ENCODE measurements around the gene SLC22A8.
A peak's percentile ranks its signal among the peaks of the same experiment; 100 is the strongest.
"Not testable (repeated sequence)": the region's sequence is repeated elsewhere in the genome, so short reads cannot be mapped to it uniquely, and the experiment has no call there.

SLC22A8 gene

GRCh38 chr11:63015521-63016215 is at the start of gene SLC22A8:
Gene SLC22A8, minus strand, starts transcription at chr11:63015841. Its CDS starts 883 bp downstream, at chr11:63014958.
- in situ Hi-C loops (cut with MboI; ENCODE audit: low sequenced_read_pairs): no loop called here
- DNase-seq (ENCODE audit: low spot score in 2 of 2): no peak
- H3K9me3 ChIP-seq: no peaks in the 10 kb centered on the region
- no peaks in the 10 kb centered on the region for H3K36me3 ChIP-seq (replicated peaks)
- H3K4me3 ChIP-seq: no peak within 1 kb of the TSS
- 0 out of 2 replicates have a peak, but pooled peaks cover 3% of the 10 kb centered on the region for H3K27me3 ChIP-seq (ENCODE audit: low read depth)
- no peaks in the 10 kb centered on the region for H3K4me1 ChIP-seq

DNA sequence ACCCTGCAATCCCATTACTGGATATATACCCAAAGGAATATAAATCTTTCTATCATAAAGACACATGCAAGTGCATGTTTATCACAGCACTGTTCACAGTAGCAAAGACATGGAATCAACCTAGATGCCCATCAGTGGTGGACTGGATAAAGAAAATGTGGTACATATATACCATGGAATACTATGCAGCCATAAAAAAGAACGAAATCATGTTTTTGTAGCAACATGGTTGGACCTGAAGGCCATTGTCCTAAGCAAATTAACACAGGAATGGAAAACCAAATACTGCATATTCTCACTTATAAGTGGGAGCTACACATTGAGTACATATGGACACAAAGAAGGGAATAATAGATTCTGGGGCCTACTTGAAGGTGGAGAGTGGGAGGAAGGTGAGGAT is 30.6 kb upstream of the SLC22A8 start:
- not testable (repeated sequence) for H3K27me3 ChIP-seq (ENCODE audit: low read depth); H3K36me3 ChIP-seq (replicated peaks)

DNA sequence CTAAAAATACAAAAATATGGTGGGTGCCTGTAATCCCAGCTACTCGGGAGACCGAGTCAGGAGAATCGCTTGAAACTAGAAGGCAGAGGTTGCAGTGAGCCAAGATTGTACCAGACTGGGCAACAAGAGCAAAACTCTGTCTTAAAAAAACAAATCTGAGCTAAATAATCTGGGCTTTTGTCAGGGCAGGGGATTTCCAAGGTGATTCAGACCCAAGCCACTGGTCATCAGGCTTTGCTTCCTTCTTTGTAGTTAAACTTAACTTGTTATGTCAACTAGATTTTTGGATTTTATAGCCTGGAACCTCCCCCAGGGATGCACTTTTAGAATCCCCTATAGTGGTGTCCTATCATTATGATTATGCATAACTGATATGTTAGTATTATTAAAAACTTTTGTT is 27.0 kb upstream of the SLC22A8 start:
- H3K4me3 ChIP-seq: no peak overlapping the region
- in situ Hi-C loops (cut with MboI; ENCODE audit: low sequenced_read_pairs): loop anchor here (25.0 kb wide), 2 partner anchors 170 to 595 kb away; no protein-coding TSS in a partner anchor
- H3K27me3 ChIP-seq (ENCODE audit: low read depth): no peaks in the 10 kb centered on the region
- no peaks in the 10 kb centered on the region for H3K9me3 ChIP-seq
- no peaks in the 10 kb centered on the region for H3K4me1 ChIP-seq
- no peaks in the 10 kb centered on the region for H3K36me3 ChIP-seq (replicated peaks)
- no peak for DNase-seq (ENCODE audit: low spot score in 2 of 2)

More for the DNA sequence above, 30.6 kb upstream of the SLC22A8 start:
- DNase-seq (ENCODE audit: low spot score in 2 of 2); H3K4me3 ChIP-seq; H3K4me1 ChIP-seq; H3K9me3 ChIP-seq: not testable (repeated sequence)
- in situ Hi-C loops (cut with MboI; ENCODE audit: low sequenced_read_pairs): loop anchor here (25.0 kb wide), 2 partner anchors 166 to 591 kb away; no protein-coding TSS in a partner anchor

GRCh38 chr11:63032457-63032856 is 16.8 kb upstream of the SLC22A8 start:
- Histone ChIP-seq H3K4me3 (no peak overlapping the region), H3K27me3 (ENCODE audit: low read depth) (peaks cover 5% of the 10 kb centered on the region; the same call in 1 of the 2 replicates), H3K4me1 (no peaks in the 10 kb centered on the region), H3K9me3 (no peaks in the 10 kb centered on the region), H3K36me3 (replicated peaks) (no peaks in the 10 kb centered on the region)
- in situ Hi-C loops (cut with MboI; ENCODE audit: low sequenced_read_pairs): loop anchor here (25.0 kb wide), 2 partner anchors 180 to 605 kb away; no protein-coding TSS in a partner anchor
- DNase-seq (ENCODE audit: low spot score in 2 of 2): no peak

DNA sequence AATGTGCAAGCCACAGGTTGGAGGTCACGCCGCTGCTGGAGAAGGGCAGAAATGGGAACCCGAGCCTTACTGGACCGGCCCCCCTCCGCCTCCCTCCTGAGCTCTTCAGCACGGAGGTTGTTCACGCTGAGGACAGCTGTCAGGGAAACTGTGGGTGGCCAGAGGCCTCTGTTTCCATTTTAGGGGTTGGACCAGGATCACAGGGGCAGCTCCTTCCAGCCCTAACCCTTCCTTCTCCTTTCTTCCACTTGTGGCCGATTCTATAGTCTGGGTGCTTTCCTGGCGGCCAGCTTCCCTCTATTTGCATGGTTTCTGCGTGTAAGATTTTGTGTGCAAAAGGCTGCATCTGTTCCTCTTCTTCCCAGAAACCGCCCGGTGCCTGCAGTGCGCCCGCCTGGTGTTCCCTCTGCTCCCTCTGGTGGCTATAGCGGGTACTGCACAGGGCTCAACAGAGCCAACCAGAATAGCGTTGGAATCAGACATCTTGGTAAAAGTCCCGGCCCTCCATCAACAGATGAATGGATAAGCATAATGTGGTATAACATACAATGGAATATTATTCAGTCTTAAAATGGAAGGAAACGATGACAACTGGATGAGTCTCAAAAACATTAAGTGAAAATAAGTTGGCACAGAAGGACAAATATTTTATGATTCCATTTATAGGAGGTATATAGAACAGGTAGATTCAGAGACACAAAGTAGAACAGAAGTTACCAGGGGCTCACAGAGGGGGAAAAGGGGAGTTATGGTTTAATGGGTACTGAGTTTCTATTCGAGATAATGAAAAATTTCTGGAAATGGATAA is 8.4 kb upstream of the SLC22A8 start:
- Histone ChIP-seq H3K36me3 (replicated peaks) (no peaks in the 10 kb centered on the region), H3K4me3 (no peak overlapping the region), H3K4me1 (peaks cover 3% of the 10 kb centered on the region; the same call in 1 of the 2 replicates), H3K9me3 (no peaks in the 10 kb centered on the region), H3K27me3 (ENCODE audit: low read depth) (no peaks in the 10 kb centered on the region; the same call in 1 of the 2 replicates)
- in situ Hi-C loops (cut with MboI; ENCODE audit: low sequenced_read_pairs): loop anchor here (5.0 kb wide), 1 partner anchor 117 kb away; no protein-coding TSS in a partner anchor
- DNase-seq (ENCODE audit: low spot score in 2 of 2): peak; percentile 70 to 94

- no peaks in the 10 kb centered on the region for H3K9me3 ChIP-seq
- in situ Hi-C loops (cut with MboI; ENCODE audit: low sequenced_read_pairs): loop anchor here (5.0 kb wide), 1 partner anchor 116 kb away; no protein-coding TSS in a partner anchor
- H3K27me3 ChIP-seq (ENCODE audit: low read depth): no peaks in the 10 kb centered on the region
- no peak overlapping the region for H3K4me3 ChIP-seq
- peaks cover 3% of the 10 kb centered on the region; the same call in 1 of the 2 replicates for H3K4me1 ChIP-seq
- H3K36me3 ChIP-seq (replicated peaks): no peaks in the 10 kb centered on the region
- DNase-seq (ENCODE audit: low spot score in 2 of 2): no peak
Measured at GRCh38 chr11:63023222-63023814, 7.7 kb upstream of the SLC22A8 start.

- Histone ChIP-seq H3K4me1 (peaks cover 3% of the 10 kb centered on the region; the same call in 1 of the 2 replicates), H3K36me3 (replicated peaks) (no peaks in the 10 kb centered on the region), H3K27me3 (ENCODE audit: low read depth) (no peaks in the 10 kb centered on the region), H3K4me3 (no peak overlapping the region), H3K9me3 (no peaks in the 10 kb centered on the region)
- in situ Hi-C loops (cut with MboI; ENCODE audit: low sequenced_read_pairs): loop anchor here (5.0 kb wide), 1 partner anchor 115 kb away; no protein-coding TSS in a partner anchor
- DNase-seq (ENCODE audit: low spot score in 2 of 2): no peak
Measured at GRCh38 chr11:63022441-63022840, 6.8 kb upstream of the SLC22A8 start.

DNA sequence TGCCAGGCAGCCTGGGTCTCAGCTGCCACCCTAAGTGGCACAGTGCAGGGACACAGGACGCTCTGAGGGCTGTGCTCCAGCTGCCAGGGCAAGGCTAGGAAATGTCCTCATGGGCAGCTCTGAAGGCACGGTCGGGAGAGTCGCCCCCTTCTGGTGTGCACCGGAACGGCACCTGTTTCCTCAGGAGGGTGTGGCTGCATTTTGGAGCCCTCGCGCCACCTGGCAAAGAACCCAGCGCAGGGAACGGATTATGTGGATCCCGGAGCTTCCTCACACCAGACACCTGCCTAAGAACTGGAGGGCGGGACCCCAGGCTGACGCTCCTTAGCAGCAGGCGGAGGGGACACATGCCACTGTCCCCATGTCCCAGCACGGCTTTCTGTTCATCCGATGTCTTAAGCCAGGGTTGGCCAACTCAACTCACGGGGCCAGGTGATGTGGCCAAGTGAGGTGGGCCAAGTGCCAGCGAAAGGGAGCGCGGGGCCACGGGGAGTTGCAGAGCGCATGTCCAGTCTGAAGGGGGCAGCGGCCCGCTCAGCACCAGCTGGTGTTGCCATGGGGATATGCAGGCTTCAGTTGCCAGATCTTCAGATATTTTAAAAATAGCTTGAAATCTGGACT is 5.1 kb upstream of the SLC22A8 start:
- no peaks in the 10 kb centered on the region for H3K36me3 ChIP-seq (replicated peaks)
- peaks cover 3% of the 10 kb centered on the region; the same call in 1 of the 2 replicates for H3K4me1 ChIP-seq
- no peak overlapping the region for H3K4me3 ChIP-seq
- in situ Hi-C loops (cut with MboI; ENCODE audit: low sequenced_read_pairs): loop anchor here (5.0 kb wide), 1 partner anchor 113 kb away; no protein-coding TSS in a partner anchor
- peak in 1 of 2 experiments; percentile 65 for DNase-seq (ENCODE audit: low spot score in 2 of 2)
- H3K27me3 ChIP-seq (ENCODE audit: low read depth): no peaks in the 10 kb centered on the region
- no peaks in the 10 kb centered on the region for H3K9me3 ChIP-seq

DNA sequence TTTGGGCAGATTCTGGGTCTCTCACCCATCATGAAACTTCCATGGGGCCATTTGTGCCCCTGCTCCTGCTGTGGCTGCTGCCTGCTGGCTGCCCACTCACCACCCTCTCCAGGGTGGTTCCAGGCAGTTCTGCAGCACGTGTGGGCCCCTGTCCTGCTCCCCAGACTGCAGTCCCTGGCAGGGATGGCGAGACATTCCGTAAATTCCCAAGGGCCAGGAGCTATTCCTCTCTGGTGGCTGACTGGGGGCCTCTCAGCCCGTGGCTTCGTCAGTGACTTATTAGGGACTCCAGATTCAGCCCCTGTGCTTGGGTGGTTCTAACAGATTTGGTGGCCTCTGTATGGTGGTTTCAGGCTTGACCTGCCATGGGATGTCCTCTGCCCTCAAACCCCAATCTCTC is 3.9 kb upstream of the SLC22A8 start:
- in situ Hi-C loops (cut with MboI; ENCODE audit: low sequenced_read_pairs): no loop called here
- Histone ChIP-seq H3K4me1 (peaks cover 3% of the 10 kb centered on the region; the same call in 1 of the 2 replicates), H3K4me3 (no peak overlapping the region), H3K9me3 (no peaks in the 10 kb centered on the region), H3K36me3 (replicated peaks) (no peaks in the 10 kb centered on the region), H3K27me3 (ENCODE audit: low read depth) (no peaks in the 10 kb centered on the region)
- DNase-seq (ENCODE audit: low spot score in 2 of 2): no peak

GRCh38 chr11:63017306-63017974 is 1.8 kb upstream of the SLC22A8 start:
- Histone ChIP-seq H3K9me3 (no peaks in the 10 kb centered on the region), H3K4me3 (no peak overlapping the region), H3K36me3 (replicated peaks) (no peaks in the 10 kb centered on the region), H3K4me1 (no peaks in the 10 kb centered on the region), H3K27me3 (ENCODE audit: low read depth) (0 out of 2 replicates have a peak, but pooled peaks cover 3% of the 10 kb centered on the region)
- in situ Hi-C loops (cut with MboI; ENCODE audit: low sequenced_read_pairs): no loop called here
- DNase-seq (ENCODE audit: low spot score in 2 of 2): no peak

GRCh38 chr11:63014408-63015055 is 1.1 kb downstream of the SLC22A8 start:
- H3K4me3 ChIP-seq: no peak overlapping the region
- DNase-seq (ENCODE audit: low spot score in 2 of 2): no peak
- no peaks in the 10 kb centered on the region for H3K36me3 ChIP-seq (replicated peaks)
- H3K9me3 ChIP-seq: no peaks in the 10 kb centered on the region
- 0 out of 2 replicates have a peak, but pooled peaks cover 3% of the 10 kb centered on the region for H3K27me3 ChIP-seq (ENCODE audit: low read depth)
- no peaks in the 10 kb centered on the region for H3K4me1 ChIP-seq
- in situ Hi-C loops (cut with MboI; ENCODE audit: low sequenced_read_pairs): no loop called here

DNA sequence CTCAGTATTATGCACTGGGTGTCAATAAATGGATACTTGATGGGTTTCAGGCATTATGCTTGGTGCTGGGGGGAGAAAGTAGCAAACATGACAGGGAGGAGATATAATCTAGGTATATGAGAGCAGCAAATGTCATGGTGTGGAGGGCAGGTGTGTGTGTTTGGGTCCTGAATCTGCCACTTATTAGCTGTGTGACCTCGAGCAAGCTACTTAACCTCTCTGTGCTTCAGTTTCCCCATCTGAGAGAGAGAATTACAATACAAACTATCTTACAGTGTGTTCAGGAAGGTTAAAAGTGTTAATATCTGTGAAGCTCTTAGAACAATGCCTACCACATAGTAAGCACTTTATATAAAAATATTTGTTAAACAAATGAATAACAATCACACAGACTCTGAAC is 2.8 kb downstream of the SLC22A8 start:
- H3K4me3 ChIP-seq: no peak overlapping the region
- no peaks in the 10 kb centered on the region for H3K36me3 ChIP-seq (replicated peaks)
- no peak for DNase-seq (ENCODE audit: low spot score in 2 of 2)
- no peaks in the 10 kb centered on the region for H3K9me3 ChIP-seq
- in situ Hi-C loops (cut with MboI; ENCODE audit: low sequenced_read_pairs): no loop called here
- H3K4me1 ChIP-seq: no peaks in the 10 kb centered on the region
- 0 out of 2 replicates have a peak, but pooled peaks cover 3% of the 10 kb centered on the region for H3K27me3 ChIP-seq (ENCODE audit: low read depth)
